GM21515 (cell line): ENCODE measurements around the gene DDX24.

Experiments
- ATAC-seq: cut with Tn5 transposase; IDR thresholded peaks from one replicate; pipeline ENCODE4 v1.9.1; 2021; ENCODE audit not compliant: unreplicated experiment

The DDX24 gene

DNA sequence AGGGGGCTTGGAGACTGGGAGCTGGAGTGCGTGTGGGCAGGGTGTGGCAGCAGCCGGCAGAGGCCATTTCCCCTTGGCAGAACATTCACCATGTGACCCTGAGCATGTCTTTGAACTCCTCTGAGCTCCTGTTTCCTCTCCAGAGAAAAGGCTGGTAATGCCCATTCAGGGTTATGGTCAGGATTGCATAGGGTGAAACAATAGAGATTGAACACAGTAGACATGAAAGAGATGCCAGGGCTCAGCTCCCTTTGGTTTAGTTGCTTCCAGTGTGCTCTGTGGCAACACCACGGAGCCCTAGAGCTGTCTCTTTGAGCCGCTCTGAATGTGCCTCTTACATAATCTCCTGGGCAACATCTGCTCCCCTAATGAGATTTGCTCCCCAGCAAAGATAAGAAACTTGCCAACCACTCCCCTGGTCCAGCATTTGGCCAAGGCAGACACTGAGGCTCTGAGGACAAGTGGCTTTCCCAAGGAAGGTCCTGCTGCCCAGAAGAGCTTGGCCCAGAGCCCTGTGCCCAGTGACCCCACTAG, 34.1 kb upstream of the DDX24 start:
- ATAC-seq, result no peak

DNA sequence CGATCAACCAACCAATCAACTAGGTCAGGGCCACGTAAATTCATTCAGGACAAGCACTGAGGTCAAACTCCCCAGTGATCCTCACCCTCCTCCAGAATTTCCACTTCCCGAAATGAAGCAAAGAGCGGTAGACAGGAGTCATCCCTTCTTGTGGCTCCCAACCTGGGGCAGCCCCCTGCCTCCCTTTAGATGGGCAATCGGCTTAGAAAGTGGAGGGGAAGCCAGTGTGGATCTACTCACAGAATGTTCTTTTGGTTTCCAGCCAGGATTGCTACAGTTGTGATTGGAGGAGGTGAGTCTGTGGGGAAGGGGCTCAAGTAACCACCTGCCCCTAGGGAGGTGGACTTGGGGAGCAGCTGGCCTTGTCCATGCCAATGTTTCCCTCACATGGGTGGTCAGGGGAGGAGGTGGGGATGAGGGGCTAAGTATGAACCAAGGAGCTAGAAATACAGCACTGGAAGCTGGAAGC, 33.6 kb upstream of the DDX24 start:
- no peak for ATAC-seq

DNA sequence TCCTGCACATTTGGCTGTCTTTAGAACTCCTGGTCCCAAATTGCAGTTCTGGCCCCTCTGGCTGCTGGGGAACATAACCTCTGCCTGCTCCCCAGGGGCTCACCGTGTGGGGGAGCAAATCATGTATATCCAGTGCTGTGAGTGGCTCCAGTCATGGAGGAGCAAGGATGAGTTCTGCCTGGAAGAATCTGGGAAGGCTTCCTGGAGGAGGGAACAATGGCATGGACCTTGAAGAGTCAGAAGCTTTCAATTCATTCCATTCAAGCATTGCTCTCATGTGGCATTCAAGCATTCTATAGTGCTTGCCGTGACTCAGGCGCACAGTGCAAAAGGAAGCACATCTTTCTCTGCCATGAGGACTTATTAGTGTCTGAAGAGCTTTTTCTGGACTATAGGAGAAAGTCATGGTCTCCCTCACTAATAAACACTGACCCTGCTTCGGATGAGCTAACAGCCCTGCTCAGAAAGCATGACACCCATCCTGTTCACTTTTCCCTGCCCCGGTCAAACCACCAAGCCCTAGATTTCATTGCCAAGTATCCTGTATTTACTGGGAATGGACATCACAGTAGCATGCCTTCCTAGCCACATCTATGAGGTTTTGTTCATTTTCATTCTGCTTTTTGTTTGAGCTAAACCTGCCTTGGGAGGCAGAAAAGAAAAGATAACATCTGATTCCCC, 33.0 kb upstream of the DDX24 start:
- no peak for ATAC-seq

DNA sequence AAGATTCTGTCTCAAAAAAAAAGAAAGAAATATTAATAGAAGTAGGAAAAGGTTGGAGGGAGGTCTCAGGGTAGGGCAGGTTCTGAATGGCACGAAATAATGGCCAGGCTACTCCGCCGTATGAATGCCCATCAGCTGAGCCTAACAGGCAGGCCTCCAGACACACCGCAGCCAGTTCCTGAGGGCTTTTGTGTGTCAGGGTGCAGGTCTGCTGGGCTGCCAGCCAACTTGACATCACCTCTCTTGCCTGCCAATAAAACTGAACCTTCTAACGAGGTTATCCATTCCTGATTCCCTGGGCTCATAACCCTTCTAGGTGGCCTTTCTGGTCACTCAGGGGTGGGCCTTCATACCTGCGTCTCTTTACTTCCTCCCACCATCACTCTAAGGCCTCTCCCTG, 32.5 kb upstream of the DDX24 start:
- ATAC-seq, result no peak

DNA sequence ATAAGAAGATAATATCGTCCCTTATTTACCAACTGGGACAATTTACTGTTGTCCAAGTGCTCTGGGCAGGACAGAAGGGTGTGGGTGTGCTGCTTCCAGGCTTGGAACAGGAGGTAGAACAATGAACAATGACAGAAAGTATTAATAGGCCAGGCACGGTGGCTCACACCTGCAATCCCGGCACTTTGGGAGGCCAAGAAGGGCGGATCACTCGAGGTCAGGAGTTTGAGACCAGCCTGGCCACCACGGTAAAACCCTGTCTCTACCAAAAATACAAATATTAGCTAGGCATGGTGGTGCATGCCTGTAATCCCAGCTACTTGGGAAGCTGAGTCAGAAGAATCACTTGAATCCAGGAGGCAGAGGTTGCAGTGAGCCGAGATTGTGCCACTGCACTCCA, 32.1 kb upstream of the DDX24 start:
- no peak for ATAC-seq

DNA sequence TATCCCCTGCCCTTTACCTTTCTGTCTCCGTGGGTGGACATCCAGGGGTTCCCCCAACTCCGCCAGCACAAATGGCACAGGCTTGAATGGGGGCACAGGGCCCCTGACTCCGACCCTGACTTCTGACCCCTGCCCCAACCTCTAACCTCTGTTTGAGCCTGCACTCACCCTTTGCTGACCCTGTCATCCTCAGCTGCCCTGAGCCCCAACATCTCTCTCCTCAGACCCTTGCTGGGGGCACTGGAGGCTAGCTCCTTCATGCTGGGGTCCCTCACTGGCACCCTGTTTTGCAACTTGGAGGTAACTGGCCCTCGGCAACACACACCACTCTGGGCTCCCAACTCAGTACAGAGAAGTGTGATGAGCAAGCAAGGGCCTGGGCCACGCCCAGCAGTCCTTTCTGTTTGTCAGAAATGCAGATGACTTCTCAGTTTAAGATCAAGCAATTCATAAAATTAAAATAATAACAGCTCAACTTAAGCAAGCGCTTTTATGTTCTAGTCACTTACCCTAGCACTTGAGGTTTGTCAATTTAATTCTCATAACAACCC, 31.6 kb upstream of the DDX24 start:
- no peak for ATAC-seq

DNA sequence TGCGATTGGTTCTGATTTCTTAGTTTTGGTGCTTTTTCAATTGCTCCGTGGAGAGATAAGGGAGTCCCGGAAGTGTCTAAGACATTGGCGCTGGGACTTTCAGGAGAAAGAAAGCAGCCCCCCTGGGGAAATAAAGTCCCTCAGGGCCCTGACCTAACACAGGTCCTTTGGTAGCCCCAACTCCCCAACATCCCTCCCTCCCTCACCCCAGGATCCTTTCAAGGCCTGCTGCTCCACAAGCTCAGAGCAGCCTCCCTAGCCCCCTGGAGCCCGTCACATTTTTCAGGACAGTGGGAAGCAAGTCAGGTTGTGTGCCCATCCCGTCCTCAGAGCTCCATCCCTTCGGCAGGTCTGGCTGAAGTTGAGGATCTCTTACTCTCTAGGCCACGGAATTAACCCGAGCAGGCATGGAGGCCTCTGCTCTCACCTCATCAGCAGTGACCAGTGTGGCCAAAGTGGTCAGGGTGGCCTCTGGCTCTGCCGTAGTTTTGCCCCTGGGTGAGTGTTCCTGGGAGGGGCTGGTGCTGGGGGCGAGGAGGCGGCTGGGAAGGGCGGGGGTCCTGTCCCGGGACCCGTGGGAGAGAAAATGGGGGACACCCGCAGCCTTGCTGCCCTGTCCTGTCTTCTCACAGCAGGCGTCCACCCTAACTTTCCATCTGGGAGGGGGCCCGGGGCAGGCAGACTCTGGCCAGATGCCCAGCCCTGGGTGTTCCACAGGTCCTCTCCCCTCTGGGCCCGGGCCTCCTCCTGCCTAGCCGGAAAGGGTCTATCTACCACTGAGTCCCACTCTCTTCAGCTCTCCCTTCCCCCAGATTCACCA, 30.5 kb upstream of the DDX24 start:
- ATAC-seq, result no peak

DNA sequence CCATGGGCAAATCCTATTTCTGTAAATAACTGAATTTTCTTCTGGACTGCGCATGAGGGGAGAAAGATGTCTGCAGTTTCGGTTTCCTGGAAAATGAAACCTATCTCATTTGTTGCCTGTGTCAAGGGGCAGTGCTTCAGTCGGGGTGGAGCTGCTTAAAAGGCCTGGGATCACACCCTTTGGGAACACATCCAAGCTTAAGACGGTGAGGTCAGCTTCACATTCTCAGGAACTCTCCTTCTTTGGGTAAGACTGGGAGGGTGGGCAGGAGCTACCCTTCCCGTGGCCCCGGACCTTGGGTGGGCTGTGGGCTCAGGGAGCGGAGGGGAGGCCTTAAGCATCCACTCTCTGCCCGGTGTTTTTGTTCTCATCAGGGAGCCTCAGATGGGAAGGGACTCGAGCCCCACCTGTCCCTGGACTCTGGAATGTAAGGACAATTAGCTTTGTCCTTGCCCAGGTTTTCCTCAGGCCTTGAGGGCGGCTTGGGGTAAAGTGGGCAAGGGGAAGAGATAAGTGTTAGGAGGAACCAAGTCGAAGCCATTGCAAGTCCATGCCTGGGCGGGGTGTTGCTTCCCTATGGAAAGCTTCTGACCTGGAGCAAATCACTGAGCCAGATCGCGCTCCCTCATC, 29.7 kb upstream of the DDX24 start, which contains the start of gene IFI27:
TSS of gene IFI27 (plus strand) at position 185 of the 630 bp plus-strand sequence.
- ATAC-seq, result no peak

DNA sequence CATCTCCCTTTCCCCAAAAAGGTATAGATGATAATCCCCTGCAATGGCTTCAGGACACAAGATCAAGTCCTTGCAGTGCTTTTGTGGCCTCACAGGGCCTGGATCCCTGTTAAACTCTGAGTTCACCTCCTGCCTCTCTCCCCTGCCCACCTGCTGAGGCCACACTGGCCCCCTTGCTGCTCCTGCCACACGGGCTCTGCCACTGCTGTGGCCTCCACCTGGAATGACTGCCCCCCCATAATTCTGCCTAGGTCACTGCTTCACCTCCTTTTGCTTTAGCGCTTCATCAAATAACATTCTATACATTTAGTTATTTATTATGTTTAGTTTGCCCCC, 28.9 kb upstream of the DDX24 start:
- no peak for ATAC-seq

DNA sequence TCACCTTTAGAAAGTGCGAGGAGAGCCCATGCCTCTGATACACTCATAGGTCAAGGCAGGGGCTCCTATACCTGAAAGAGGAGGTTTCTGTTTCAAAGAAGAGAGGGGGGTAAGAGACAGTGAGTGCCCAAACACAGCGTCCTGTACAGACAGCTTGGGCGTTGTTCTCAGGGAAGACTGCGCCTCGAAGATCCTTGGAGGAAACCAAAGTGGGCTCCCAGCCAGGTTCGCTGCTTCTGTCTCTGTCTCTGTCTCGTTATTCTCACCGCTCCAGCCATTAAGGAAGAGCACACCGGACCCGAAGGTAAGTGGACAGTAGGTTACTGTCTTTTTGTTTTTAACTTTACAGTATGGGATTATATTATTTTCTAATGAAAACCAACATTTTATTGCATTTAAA, 23.7 kb upstream of the DDX24 start:
- no peak for ATAC-seq

DNA sequence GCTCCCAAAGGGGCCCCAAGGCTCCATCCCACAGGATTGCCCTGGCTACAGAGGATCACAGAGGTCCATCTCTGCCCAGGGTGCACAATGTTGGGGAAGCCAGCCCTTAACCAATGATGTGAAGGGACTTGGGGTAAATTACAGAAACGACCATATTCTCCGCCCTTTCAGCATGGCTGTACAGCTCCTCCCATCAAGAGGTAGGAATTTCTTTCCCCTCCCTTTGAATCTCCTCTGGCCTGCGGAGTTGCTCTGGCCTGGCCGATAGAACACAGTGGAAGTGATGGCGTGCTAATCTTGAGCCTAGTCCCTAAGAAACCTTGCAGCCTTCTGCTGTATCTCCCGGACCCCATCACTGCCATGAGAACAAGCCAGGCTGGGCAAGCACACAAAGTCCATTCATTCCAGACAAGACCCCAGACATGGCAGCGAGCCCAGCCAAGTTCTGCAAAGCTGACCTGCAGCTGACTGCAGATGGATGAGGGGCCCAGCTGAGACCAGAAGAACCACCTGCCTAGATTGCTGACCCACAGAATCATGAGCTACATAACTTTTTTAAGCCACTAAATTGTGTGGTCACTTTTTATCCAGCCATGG, 22.6 kb upstream of the DDX24 start:
- no peak for ATAC-seq

DNA sequence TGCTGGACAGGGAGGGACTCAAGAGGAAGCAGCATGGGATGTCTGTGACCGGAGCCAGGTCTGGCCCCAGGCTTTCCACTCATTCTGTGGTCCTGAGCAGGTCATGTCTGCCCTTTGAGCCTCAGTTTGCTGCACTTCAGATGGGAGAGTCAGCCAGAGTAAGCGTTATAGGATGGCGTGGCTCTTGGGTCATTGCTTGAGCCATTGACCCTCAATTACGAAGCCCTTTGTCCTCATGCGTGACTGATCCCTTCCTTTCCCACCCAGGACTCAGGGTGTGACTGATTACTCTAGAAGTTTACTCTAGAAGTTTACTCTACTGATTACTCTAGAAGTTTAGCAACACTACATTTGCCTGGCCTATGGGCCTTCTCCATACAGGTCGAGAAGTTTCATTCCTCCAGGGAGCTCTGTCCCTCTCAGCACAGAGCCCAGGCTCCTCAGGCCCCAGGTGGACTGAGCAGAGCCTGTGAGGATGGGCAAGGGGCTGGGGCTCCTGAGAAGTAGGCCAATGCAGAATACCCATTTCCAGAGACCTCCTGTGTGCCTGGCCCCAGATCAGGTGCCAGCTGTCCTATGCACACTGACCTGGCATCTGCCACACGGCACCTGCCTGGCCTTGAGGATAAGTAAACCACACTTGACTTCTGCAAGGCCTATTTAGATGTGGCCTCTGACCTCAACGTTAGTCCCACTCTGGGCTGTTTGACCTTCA, 21.9 kb upstream of the DDX24 start:
- no peak for ATAC-seq

DNA sequence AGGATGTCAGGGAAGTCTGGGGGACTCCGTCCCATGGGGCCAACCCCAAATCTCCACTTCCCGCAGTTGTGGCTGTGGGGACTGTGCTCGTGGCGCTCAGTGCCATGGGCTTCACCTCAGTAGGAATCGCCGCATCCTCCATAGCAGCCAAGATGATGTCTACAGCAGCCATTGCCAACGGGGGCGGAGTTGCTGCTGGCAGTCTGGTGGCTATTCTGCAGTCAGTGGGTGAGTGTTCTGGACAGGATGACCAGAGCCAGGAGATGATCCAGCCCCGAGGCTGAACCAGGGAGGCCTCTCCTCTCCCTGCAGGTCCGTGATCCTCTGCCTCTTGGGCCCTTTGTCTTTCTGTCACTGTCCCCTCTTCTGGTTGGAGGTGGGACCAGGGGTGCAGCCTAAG, 20.7 kb upstream of the DDX24 start:
- ATAC-seq, result no peak

DNA sequence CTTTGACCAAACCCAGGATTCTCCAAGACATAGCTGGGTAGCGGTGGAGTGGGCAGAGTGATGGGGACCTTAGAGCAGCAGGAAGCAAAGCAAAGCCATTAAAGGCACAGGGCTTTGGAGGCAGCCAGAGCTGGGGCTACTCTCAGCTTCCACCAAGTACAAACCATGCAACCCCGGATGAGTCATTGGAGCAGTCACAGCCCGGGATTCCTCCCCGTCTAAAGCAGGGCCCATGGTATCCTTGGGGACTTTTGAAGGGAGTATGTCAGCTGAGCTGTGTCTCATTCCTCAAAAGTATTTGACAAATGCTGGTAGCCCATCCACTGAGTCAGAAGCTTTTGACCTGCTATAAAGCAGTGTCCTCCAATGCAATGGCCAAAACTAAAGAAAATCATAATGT, 19.8 kb upstream of the DDX24 start:
- ATAC-seq, result no peak

DNA sequence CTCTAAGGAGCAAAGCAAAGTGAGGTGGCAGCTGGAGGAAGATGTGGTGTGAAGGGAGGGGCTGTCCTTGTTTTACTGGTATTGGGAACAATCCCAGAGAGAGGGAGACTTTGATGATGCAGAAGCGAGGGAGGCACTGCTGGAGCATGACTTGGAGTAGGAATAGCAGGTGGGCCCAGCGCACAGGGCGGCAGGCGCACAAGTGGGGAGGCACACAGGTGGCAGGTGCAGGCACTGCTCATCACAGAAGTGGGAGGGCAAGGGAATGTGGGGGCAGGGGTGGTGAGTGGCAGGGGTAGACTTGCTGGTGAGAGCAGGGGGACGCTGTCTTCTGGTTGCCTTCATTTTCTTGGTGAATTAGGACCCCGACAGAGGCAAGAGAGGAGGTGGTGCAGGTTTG, 18.0 kb upstream of the DDX24 start:
- ATAC-seq, result no peak

DNA sequence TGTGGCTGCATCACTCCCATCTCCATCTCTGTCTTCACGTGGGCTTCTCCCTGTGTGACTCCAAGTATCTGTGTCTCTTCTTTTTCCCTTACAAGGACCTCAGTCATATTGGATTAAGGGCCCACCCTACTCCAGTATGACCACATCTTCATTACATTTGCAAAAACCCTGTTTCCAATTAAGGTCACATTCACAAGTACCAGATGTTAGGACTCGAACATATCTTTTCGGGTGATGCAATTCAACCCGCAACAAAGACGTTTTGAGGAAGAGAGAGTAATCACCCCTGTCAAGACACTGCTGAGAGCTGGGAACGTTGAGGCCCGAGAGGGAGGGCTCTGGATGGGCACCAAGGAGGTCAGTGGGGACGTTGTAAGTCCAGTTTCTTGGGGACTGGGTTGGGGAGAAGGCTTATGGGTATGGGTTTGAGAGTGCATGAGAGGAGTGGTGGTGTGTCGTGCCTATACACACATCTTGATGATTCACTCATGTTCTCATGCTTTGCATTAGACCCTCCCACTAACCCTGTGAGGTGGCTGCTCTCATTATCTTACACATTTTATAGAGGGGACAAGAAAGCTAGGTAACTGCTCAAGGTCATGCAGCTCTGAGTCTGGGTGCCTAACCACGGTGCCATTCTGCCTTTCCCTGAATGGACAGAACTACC, 17.5 kb upstream of the DDX24 start:
- ATAC-seq, result no peak

DNA sequence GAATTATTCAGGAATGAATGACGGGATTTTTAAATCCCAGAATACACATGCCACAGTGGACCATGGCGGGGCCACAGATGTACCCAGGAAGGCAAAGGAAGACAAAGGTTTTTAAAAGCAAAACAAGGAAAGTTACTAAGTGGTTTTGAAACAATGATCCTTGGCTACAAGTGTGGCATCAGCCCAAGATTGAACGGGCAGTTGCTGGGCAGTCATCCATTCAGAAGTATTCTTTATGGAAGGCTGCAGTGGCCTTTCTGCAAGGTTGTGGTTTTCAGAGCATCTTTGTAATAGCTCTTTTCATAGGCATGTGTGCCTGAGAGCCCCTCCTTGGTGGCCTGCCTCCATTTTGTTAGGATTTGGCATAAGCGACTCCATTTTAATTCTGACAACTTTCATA, 16.1 kb upstream of the DDX24 start:
- ATAC-seq, result no peak

DNA sequence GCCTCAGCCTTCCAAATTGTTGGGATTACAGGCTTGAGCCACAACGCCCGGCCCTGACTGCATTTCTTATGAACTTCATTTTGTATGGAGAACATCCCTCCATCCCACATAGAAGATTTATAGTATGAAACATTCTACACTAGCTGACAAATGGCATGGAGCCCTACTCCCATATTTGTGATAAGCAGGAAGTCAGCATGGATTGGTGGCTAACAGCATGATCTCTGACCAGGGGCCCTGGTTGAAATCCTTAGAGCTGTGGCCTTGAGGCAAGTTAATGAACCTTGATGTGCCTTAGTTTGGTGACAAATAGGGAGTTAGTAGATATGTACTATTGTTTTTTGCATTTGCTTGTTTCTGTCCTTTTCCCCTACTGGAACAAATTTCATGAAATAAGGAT, 12.4 kb upstream of the DDX24 start:
- no peak for ATAC-seq

DNA sequence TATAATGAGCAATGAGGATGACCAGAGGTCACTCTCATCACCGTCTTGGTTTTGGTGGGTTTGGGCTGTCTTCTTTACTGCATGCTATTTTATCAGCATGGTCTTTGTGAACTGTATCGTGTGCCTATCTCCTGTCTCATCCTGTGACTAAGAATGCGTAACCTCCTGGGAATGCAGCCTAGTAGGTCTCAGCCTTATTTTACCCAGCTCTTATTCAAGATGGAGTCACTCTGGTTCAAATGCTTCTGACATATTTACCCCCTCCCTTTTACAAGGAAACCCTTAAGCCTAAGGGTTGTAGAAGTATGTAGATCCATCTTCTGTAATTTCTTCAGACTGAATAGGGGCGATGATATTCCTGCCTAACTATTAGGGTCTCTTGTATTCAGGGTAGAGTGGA, 8.5 kb upstream of the DDX24 start:
- ATAC-seq, result no peak

DNA sequence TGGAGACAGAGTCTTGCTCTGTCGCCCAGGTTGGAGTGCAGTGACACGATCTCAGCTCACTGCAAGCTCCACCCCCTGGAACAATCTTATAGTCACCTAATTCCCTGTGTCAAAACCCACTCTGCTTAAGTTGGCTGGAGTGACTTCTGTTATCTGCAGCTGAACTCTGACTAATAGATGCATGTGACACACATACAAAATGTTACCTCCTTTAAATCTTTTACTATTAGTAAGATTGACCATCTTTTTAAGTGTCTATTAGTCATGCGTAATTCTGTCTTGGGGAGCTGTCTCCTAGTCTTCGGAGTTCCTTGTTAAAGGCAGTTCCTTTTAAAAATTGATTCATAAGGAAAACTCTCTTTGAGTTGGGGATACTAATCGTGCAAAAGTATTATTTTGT, 7.5 kb upstream of the DDX24 start:
- no peak for ATAC-seq
